ENCODE data around the gene SLC5A1. TPM values are rescaled to one million over a fixed set of nuclear protein-coding genes. Genes with fewer than 3 reads are reported as not detected.

SLC5A1 gene
- total and polyA plus RNA-seq, 2 donors (not counting 1 experiment from before 2014, with no cell fraction given), result not detected

DNA sequence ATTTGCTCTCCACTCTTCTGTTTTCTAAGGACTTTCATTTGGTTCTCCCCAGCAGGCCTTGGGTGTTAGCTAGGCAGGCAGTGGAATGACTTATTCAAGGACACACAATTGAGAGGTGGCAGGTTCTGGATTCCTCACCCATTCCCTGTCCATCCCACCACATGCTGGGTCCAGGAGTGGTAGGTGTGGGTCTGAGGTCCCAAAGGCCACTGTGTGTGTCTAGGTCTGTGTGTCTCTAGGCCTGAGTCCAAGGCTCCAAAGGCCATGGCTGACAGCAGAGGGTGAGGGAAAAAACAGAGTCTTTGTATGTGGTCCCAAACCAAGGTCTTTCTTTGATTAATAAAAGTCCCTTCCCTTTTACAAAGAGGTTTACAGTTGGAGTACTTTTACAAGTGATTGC lies 40.8 kb downstream of the SLC5A1 start:
- H3K36me3 ChIP-seq (replicated peaks in 1 of 2; ENCODE audit: control extremely low read depth in 1 of 2, control insufficient read depth in 1 of 2, extremely low read depth in 1 of 2, insufficient read depth in 2 of 2, low read length in 1 of 2), result no peaks in the 10 kb centered on the region
- POLR2A ChIA-PET, result no interaction called here

GRCh38 chr22:32088084-32088483 lies 45.0 kb downstream of the SLC5A1 start:
- H3K27me3 Mint-ChIP-seq, result peaks cover 29% of the 10 kb centered on the region
- WGBS (ENCODE audit: insufficient coverage), result 83% methylated on average over 3 of the region's 3 CpGs
- Histone ChIP-seq H3K27ac (ENCODE audit: low read length in 2 of 2) (no peak overlapping the region), H4K20me1 (ENCODE audit: control insufficient read depth, insufficient read depth, low read length, poor library complexity, severe bottlenecking) (no peaks in the 10 kb centered on the region), H3K4me3 (ENCODE audit: control extremely low read depth in 1 of 5, extremely low read depth in 1 of 5, insufficient read depth in 1 of 5, low read depth in 2 of 5, low read length in 4 of 5) (no peak overlapping the region), H3K9ac (ENCODE audit: low read length) (no peak overlapping the region), H3K4me2 (replicated peaks; ENCODE audit: low read depth, low read length, poor library complexity, severe bottlenecking) (no peak overlapping the region), H2AFZ (ENCODE audit: insufficient read depth, low read depth, low read length, poor library complexity, severe bottlenecking) (no peak overlapping the region), H3K79me2 (ENCODE audit: control insufficient read depth, insufficient read depth, low read length) (no peaks in the 10 kb centered on the region), H3K4me1 (ENCODE audit: control insufficient read depth in 2 of 2, insufficient read depth in 2 of 2, low read length in 2 of 2) (no peaks in the 10 kb centered on the region), H3K9me3 (ENCODE audit: control extremely low read depth in 1 of 3, control insufficient read depth in 2 of 3, insufficient read depth in 1 of 3, low read length in 2 of 3) (no peaks in the 10 kb centered on the region), H3K27me3 (replicated peaks in 1 of 4; ENCODE audit: control extremely low read depth in 1 of 4, control insufficient read depth in 3 of 4, insufficient read depth in 4 of 4, low read length in 3 of 4) (peaks cover 0 to 13% (median 0%) of the 10 kb centered on the region in 4 experiments), H3K36me3 (replicated peaks in 1 of 2; ENCODE audit: control extremely low read depth in 1 of 2, control insufficient read depth in 1 of 2, extremely low read depth in 1 of 2, insufficient read depth in 2 of 2, low read length in 1 of 2) (no peaks in the 10 kb centered on the region)
- TF ChIP-seq, protein P1, sequence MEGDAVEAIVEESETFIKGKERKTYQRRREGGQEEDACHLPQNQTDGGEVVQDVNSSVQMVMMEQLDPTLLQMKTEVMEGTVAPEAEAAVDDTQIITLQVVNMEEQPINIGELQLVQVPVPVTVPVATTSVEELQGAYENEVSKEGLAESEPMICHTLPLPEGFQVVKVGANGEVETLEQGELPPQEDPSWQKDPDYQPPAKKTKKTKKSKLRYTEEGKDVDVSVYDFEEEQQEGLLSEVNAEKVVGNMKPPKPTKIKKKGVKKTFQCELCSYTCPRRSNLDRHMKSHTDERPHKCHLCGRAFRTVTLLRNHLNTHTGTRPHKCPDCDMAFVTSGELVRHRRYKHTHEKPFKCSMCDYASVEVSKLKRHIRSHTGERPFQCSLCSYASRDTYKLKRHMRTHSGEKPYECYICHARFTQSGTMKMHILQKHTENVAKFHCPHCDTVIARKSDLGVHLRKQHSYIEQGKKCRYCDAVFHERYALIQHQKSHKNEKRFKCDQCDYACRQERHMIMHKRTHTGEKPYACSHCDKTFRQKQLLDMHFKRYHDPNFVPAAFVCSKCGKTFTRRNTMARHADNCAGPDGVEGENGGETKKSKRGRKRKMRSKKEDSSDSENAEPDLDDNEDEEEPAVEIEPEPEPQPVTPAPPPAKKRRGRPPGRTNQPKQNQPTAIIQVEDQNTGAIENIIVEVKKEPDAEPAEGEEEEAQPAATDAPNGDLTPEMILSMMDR (IDR thresholded peaks at IDR 0.05), result no peak
- no peak for TF ChIP-seq EZH2 (IDR thresholded peaks at IDR 0.05; ENCODE audit: borderline replicate concordance, insufficient read depth, low read depth, low read length, poor library complexity, severe bottlenecking)
- ChIA-PET POLR2A (no interaction called here), CTCF (interaction anchor here (1.4 kb wide), 1 partner anchor 111 kb away, joined by 3 read pairs; no protein-coding TSS in a partner anchor)
- ATAC-seq (ENCODE audit: low read depth), result no peak
- H3K4me1 Mint-ChIP-seq, result no peaks in the 10 kb centered on the region
- intact Hi-C loops (cut with micrococcal nuclease), result no loop called here
- H3K4me3 Mint-ChIP-seq, result no peak overlapping the region
- no peak overlapping the region for H3K27ac Mint-ChIP-seq
- DNase-seq, result no peak
- no peaks in the 10 kb centered on the region for H3K9me3 Mint-ChIP-seq (ENCODE audit: insufficient read depth)

More for the DNA sequence above, 40.8 kb downstream of the SLC5A1 start:
- Histone ChIP-seq H3K9ac (ENCODE audit: low read length) (no peak overlapping the region), H3K4me1 (ENCODE audit: control insufficient read depth in 2 of 2, insufficient read depth in 2 of 2, low read length in 2 of 2) (no peaks in the 10 kb centered on the region), H2AFZ (ENCODE audit: insufficient read depth, low read depth, low read length, poor library complexity, severe bottlenecking) (no peak overlapping the region), H3K27me3 (replicated peaks in 1 of 4; ENCODE audit: control extremely low read depth in 1 of 4, control insufficient read depth in 3 of 4, insufficient read depth in 4 of 4, low read length in 3 of 4) (peaks cover 0 to 11% (median 0%) of the 10 kb centered on the region in 4 experiments), H4K20me1 (ENCODE audit: control insufficient read depth, insufficient read depth, low read length, poor library complexity, severe bottlenecking) (no peaks in the 10 kb centered on the region), H3K9me3 (ENCODE audit: control extremely low read depth in 1 of 3, control insufficient read depth in 2 of 3, insufficient read depth in 1 of 3, low read length in 2 of 3) (no peaks in the 10 kb centered on the region), H3K4me3 (ENCODE audit: control extremely low read depth in 1 of 5, extremely low read depth in 1 of 5, insufficient read depth in 1 of 5, low read depth in 2 of 5, low read length in 4 of 5) (no peak overlapping the region), H3K27ac (ENCODE audit: low read length in 2 of 2) (no peak overlapping the region), H3K79me2 (ENCODE audit: control insufficient read depth, insufficient read depth, low read length) (no peaks in the 10 kb centered on the region), H3K4me2 (replicated peaks; ENCODE audit: low read depth, low read length, poor library complexity, severe bottlenecking) (no peak overlapping the region)
- CTCF ChIA-PET, result interaction anchor here (2.0 to 3.0 kb wide), 2 partner anchors 106 to 113 kb away, joined by 6 to 9 read pairs; no protein-coding TSS in a partner anchor
- no peak for TF ChIP-seq EZH2 (IDR thresholded peaks at IDR 0.05; ENCODE audit: borderline replicate concordance, insufficient read depth, low read depth, low read length, poor library complexity, severe bottlenecking)
- TF ChIP-seq, protein P1 (IDR thresholded peaks at IDR 0.05), result no peak
- H3K27ac Mint-ChIP-seq, result no peak overlapping the region
- no peak for ATAC-seq (ENCODE audit: low read depth)
- peaks cover 30% of the 10 kb centered on the region for H3K27me3 Mint-ChIP-seq
- intact Hi-C loops (cut with micrococcal nuclease), result no loop called here
- no peak overlapping the region for H3K4me3 Mint-ChIP-seq
- no peak for DNase-seq
- no peaks in the 10 kb centered on the region for H3K4me1 Mint-ChIP-seq
- no peaks in the 10 kb centered on the region for H3K9me3 Mint-ChIP-seq (ENCODE audit: insufficient read depth)
